Aorta (tissue), 4 donors: ENCODE measurements around the gene IDUA. TPM values are rescaled to one million over a fixed set of nuclear protein-coding genes. Genes with fewer than 3 reads are reported as not detected.

Source experiments
- polyA plus RNA-seq, 2 donors: library from polyadenylated mRNA; stranded (reverse); fragments of 200-250 nt; gene quantifications; one replicate each; pipeline ENCODE4 v1.2.3, GENCODE V29; 2013
- total RNA-seq, 2 donors: library from RNA; stranded (reverse); fragmentation: NEBNext Ultra II Directional; extraction: Animal tissue kit (Norgen Biotek cat#: 25700); gene quantifications; one replicate each; pipeline ENCODE4 v1.2.1, GENCODE V29; 2021
- donor health status: healthy with polysubstance abuse.
- donor health status: Bipolar disorder and iron deficiency.
- donor health status: DM: no; HTN: no; CAD: no.
- donor health status: DM: yes; HTN: yes; CAD: no.

IDUA gene
- total and polyA plus RNA-seq, 4 donors: 5.9 to 44.2 (median 35.0) TPM

Other genes starting within 250 kb of the IDUA start
- gene CPLX1, start 160.9 kb upstream of the IDUA start, total RNA-seq: 10 to 100 TPM in 1 of 2 donors, 1 to 10 TPM in 1; 5.2 to 13.7 TPM
- gene CPLX1, start 160.9 kb upstream of the IDUA start, polyA plus RNA-seq: under 1 TPM; 0.13 to 0.50 TPM
- gene GAK, start 54.7 kb upstream of the IDUA start, total RNA-seq: 10 to 100 TPM; 90.8 to 98.0 TPM
- gene GAK, start 54.7 kb upstream of the IDUA start, polyA plus RNA-seq: 100 to 1,000 TPM in 1 of 2 donors, 10 to 100 TPM in 1; 52.0 to 300 TPM
- 10 to 100 TPM; 17.4 to 26.0 TPM for gene TMEM175, start 54.6 kb upstream of the IDUA start, total RNA-seq
- 10 to 100 TPM; 35.2 to 81.3 TPM for gene TMEM175, start 54.6 kb upstream of the IDUA start, polyA plus RNA-seq
- gene DGKQ, start 13.5 kb upstream of the IDUA start, total RNA-seq: 10 to 100 TPM; 11.2 to 14.2 TPM
- gene DGKQ, start 13.5 kb upstream of the IDUA start, polyA plus RNA-seq: 10 to 100 TPM in 1 of 2 donors, 1 to 10 TPM in 1; 5.4 to 13.4 TPM
- under 1 TPM in 1 of 2 donors, not detected in 1; 0.45 TPM for gene SLC26A1, start 6.4 kb downstream of the IDUA start, total RNA-seq
- under 1 TPM; 0.38 to 0.87 TPM for gene SLC26A1, start 6.4 kb downstream of the IDUA start, polyA plus RNA-seq
- 10 to 100 TPM; 28.9 to 32.9 TPM for gene FGFRL1, start 24.6 kb downstream of the IDUA start, total RNA-seq
- 10 to 100 TPM in 1 of 2 donors, 1 to 10 TPM in 1; 6.9 to 19.5 TPM for gene FGFRL1, start 24.6 kb downstream of the IDUA start, polyA plus RNA-seq
- 1 to 10 TPM; 1.3 to 8.9 TPM for gene RNF212, start 126.5 kb downstream of the IDUA start, total RNA-seq
- gene RNF212, start 126.5 kb downstream of the IDUA start, polyA plus RNA-seq: under 1 TPM in 1 of 2 donors, not detected in 1; 0.74 TPM
- 10 to 100 TPM in 1 of 2 donors, 1 to 10 TPM in 1; 5.7 to 40.8 TPM for gene SPON2, start 185.5 kb downstream of the IDUA start, total RNA-seq
- gene SPON2, start 185.5 kb downstream of the IDUA start, polyA plus RNA-seq: 1 to 10 TPM; 4.9 to 5.4 TPM